D721Med (cell line): ENCODE data around the gene P2RY12.

Experiments used
- DNase-seq: peaks from one replicate; pipeline ENCODE4 v3.0.0; 2011; ENCODE audit warnings: low spot score; ENCODE audit not compliant: insufficient read length
- FAIRE-seq: peaks from 2 replicates; lab custom pipeline; 2011; peaks lifted over from hg19 to GRCh38; lab: Jason Lieb, UNC
- TF ChIP-seq, protein P1 (sequence below): IDR thresholded peaks from 2 replicates; pipeline ENCODE4 v1.5.1; 2012; ENCODE audit warnings: mild to moderate bottlenecking, control low read depth; ENCODE audit not compliant: insufficient read depth; ENCODE audit errors: missing control alignments

P2RY12 gene

DNA sequence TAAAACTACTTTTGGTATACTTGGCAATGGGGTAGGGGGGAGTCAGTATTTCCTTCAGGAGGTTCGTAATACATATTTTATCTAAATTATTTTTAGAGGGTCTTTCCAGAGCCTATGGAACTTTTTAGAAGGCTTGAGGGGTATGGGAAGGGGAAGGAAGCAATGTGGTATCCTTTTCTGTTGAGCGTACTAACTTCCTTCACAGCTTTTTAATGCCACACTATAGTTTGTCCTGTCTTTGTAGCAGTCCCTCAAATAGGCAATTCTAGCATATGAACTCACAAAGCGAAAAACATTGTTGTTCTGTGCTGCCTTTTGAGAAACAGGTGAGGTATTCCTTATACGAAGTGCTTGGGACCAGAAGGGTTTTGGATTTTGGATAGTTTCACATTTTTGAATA is 32.9 kb downstream of the P2RY12 start:
- DNase-seq, result no peak
- FAIRE-seq, result no peak
- TF ChIP-seq, protein P1, sequence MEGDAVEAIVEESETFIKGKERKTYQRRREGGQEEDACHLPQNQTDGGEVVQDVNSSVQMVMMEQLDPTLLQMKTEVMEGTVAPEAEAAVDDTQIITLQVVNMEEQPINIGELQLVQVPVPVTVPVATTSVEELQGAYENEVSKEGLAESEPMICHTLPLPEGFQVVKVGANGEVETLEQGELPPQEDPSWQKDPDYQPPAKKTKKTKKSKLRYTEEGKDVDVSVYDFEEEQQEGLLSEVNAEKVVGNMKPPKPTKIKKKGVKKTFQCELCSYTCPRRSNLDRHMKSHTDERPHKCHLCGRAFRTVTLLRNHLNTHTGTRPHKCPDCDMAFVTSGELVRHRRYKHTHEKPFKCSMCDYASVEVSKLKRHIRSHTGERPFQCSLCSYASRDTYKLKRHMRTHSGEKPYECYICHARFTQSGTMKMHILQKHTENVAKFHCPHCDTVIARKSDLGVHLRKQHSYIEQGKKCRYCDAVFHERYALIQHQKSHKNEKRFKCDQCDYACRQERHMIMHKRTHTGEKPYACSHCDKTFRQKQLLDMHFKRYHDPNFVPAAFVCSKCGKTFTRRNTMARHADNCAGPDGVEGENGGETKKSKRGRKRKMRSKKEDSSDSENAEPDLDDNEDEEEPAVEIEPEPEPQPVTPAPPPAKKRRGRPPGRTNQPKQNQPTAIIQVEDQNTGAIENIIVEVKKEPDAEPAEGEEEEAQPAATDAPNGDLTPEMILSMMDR, result no peak

DNA sequence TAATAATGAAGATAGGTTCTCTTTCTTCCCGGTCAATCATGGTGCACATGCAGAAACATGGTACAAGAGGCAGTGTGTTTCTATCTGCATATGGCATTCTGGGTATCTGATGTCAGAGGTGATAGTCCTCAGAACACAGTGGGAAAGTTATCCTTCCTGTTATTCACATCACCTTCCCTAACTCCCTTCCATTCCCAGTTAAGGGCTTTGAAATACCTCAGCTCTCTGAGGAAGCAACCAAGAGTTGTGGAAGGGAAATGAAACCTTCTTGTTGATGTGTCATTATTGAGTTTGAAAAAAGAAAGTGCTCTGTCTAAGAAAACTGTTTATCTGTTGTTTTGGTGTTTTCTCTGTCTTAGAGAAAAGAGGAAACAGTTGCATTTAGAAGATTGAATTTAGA is 33.3 kb downstream of the P2RY12 start:
- FAIRE-seq, result no peak
- no peak for DNase-seq
- TF ChIP-seq, protein P1, result no peak

DNA sequence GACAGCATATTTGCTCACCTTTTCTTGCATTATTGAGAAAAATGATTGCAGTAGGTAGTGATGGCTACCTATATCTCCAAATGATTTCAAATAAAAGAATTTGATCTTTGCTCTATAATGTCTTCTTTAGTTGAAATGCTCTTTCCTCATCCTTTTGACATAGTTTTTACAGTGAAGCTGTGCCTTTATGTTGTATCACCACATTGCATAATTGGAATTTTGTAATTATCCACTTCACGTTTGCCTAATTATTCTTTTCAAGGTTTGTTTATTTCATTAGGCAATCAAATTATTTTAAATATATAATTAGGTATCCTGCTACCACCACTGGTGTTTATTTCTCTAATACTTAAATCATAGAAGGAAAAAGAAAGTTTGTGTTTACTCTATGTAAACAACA is 33.9 kb downstream of the P2RY12 start:
- FAIRE-seq, result no peak
- TF ChIP-seq, protein P1, result no peak
- no peak for DNase-seq

DNA sequence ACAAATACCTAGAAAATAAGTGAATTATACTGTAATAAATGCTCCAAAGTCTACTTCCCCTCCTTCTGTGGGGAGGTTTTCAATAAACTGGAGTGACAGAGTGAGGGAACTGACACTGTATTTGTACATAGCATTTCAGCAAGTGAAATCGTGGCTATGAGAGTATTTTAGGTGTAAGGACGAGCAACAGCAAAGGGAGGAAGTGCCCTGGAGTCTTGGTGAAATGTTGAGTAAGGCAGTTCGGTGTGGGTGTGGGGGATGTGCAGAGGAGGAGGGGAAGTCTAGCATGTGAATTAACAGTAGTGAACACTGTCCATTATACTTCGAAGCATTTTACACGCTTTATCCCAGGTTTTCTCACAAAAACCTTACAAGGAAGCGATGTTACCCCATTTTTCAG is 37.1 kb downstream of the P2RY12 start:
- FAIRE-seq (no peak), DNase-seq (no peak)
- TF ChIP-seq, protein P1, result no peak

DNA sequence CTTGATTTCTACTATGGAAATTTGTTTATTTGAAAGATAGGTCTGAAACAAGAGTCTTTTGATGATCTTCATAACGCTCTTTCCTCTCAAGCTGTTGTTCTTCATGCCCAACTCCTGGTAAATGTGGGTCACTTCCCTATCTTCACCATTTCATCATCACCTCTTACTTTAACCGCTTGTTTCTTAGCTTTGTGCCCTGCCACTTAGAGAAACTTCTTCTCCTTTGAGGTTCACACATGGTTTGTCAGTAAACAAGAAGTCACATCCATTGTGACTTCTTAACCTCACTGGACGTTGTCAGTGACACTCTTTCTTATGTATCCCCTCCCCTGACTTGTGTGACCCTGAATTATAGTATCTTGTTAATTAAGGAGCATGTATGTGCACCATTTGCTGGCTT is 38.3 kb downstream of the P2RY12 start:
- TF ChIP-seq, protein P1, result no peak
- FAIRE-seq, result no peak
- no peak for DNase-seq

- TF ChIP-seq, protein P1, result no peak
- no peak for DNase-seq
- FAIRE-seq, result no peak
These were observed 38.7 kb downstream of the P2RY12 start for GRCh38 chr3:151345859-151346258.

DNA sequence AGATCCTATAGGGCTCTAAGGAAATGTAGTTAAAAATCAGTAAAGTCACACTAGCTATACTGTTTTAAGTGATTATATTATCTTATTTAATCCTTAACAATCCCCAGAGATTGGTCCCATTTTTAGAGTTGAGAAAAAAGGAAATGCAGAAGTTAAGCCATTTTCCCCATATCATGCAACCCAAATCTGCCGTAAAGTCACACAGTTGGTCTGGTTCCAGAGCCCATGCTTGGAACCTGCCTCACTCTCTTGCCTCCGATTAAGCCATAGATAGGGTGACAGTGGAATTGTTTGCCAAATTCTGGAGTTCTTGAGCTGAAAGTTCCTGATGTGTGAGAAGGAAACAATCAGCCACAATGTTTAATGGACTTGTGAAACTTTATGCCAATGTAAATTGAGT is 52.9 kb downstream of the P2RY12 start:
- DNase-seq (no peak), FAIRE-seq (no peak)
- TF ChIP-seq, protein P1, result no peak
